GM19372 (cell line): ENCODE measurements around the gene ITIH5.
A peak's percentile ranks its signal among the peaks of the same experiment; 100 is the strongest.

Source experiments
- ATAC-seq: cut with Tn5 transposase; IDR thresholded peaks from one replicate; pipeline ENCODE4 v1.9.1; 2021; ENCODE audit warnings: mild to moderate bottlenecking, low read depth, moderate library complexity; ENCODE audit not compliant: unreplicated experiment

The ITIH5 gene

GRCh38 chr10:7527468-7527867 is 139.3 kb downstream of the ITIH5 start:
- ATAC-seq, result no peak

- no peak for ATAC-seq
These were observed 140.8 kb downstream of the ITIH5 start for GRCh38 chr10:7526017-7526400.

GRCh38 chr10:7525314-7526016 is 141.3 kb downstream of the ITIH5 start:
- ATAC-seq, result peak; percentile 66

- no peak for ATAC-seq
These were observed 143.1 kb downstream of the ITIH5 start for GRCh38 chr10:7523656-7524055.

GRCh38 chr10:7520507-7521485 is 146.0 kb downstream of the ITIH5 start:
- ATAC-seq, result peak; percentile 74

GRCh38 chr10:7519351-7519750 is 147.4 kb downstream of the ITIH5 start:
- no peak for ATAC-seq

- no peak for ATAC-seq
These were observed 148.1 kb downstream of the ITIH5 start for GRCh38 chr10:7518693-7519092.

GRCh38 chr10:7515439-7515838 is 151.3 kb downstream of the ITIH5 start:
- ATAC-seq, result no peak

- no peak for ATAC-seq
These were observed 152.8 kb downstream of the ITIH5 start for GRCh38 chr10:7513936-7514335.

- ATAC-seq, result no peak
These were observed 153.3 kb downstream of the ITIH5 start for GRCh38 chr10:7513455-7513854.

GRCh38 chr10:7512487-7512886 is 154.3 kb downstream of the ITIH5 start:
- ATAC-seq, result no peak

GRCh38 chr10:7511612-7512011 is 155.2 kb downstream of the ITIH5 start:
- ATAC-seq, result no peak
